Brain microvascular endothelial cell (primary cell): ENCODE measurements around the gene WWOX.

Experiments used
- DNase-seq: peaks from one replicate; pipeline ENCODE4 v3.0.0-alpha.2; 2020
- H3K27ac ChIP-seq: fragments of 250-450 bp; sonication (Bioruptor Pico); 2 replicates; pipeline ENCODE4 v1.5.1; 2020; ENCODE audit warnings: mild to moderate bottlenecking, moderate library complexity
- H3K27me3 ChIP-seq: fragments of 250-450 bp; sonication (Bioruptor Pico); replicated peaks from 2 replicates; pipeline ENCODE4 v1.5.1; 2020; ENCODE audit warnings: mild to moderate bottlenecking
- H3K36me3 ChIP-seq: fragments of 250-450 bp; sonication (Bioruptor Pico); replicated peaks from 2 replicates; pipeline ENCODE4 v1.5.1; 2020; ENCODE audit warnings: mild to moderate bottlenecking
- H3K4me3 ChIP-seq: 2 replicates; pipeline ENCODE4 v1.5.1; 2011; ENCODE audit warnings: low read depth, mild to moderate bottlenecking, control low read depth, low read length, moderate library complexity
- CTCF ChIP-seq: IDR thresholded peaks from 2 replicates; pipeline ENCODE4 v1.5.1; 2011; ENCODE audit warnings: low read depth, mild to moderate bottlenecking, moderate library complexity, low read length, control low read depth, inconsistent platforms; ENCODE audit errors: missing control alignments
- in situ Hi-C: cut with HindIII; loops from 2 replicates; pipeline ENCODE4 v1.10.0; 2017; ENCODE audit warnings: low sequenced_read_pairs, low pct_ligation_motif_present

The WWOX gene

GRCh38 chr16:78311831-78312230 lies 212.4 kb downstream of the WWOX start:
- DNase-seq: no peak
- in situ Hi-C loops: no loop called here
- Histone ChIP-seq H3K27me3 (no peaks in the 10 kb centered on the region), H3K36me3 (no peaks in the 10 kb centered on the region), H3K4me3 (no peak overlapping the region), H3K27ac (no peak overlapping the region)
- no peak for TF ChIP-seq CTCF

- no peak overlapping the region for H3K27ac ChIP-seq
- DNase-seq: no peak
- TF ChIP-seq CTCF: no peak
- H3K36me3 ChIP-seq: no peaks in the 10 kb centered on the region
- in situ Hi-C loops: no loop called here
- H3K4me3 ChIP-seq: no peak overlapping the region
- no peaks in the 10 kb centered on the region for H3K27me3 ChIP-seq
Observed at GRCh38 chr16:78317564-78318240, 218.2 kb downstream of the WWOX start.

- no peak overlapping the region for H3K4me3 ChIP-seq
- H3K27me3 ChIP-seq: no peaks in the 10 kb centered on the region
- TF ChIP-seq CTCF: no peak
- no peak overlapping the region for H3K27ac ChIP-seq
- DNase-seq: no peak
- in situ Hi-C loops: no loop called here
- no peaks in the 10 kb centered on the region for H3K36me3 ChIP-seq
Observed at GRCh38 chr16:78321620-78322360, 222.3 kb downstream of the WWOX start.

GRCh38 chr16:78323315-78323714 lies 223.9 kb downstream of the WWOX start:
- no peak overlapping the region for H3K4me3 ChIP-seq
- TF ChIP-seq CTCF: no peak
- DNase-seq: no peak
- no peaks in the 10 kb centered on the region for H3K36me3 ChIP-seq
- H3K27ac ChIP-seq: no peak overlapping the region
- no peaks in the 10 kb centered on the region for H3K27me3 ChIP-seq
- in situ Hi-C loops: no loop called here

- DNase-seq: no peak
- in situ Hi-C loops: no loop called here
- Histone ChIP-seq H3K4me3 (no peak overlapping the region), H3K36me3 (no peaks in the 10 kb centered on the region), H3K27me3 (no peaks in the 10 kb centered on the region), H3K27ac (no peak overlapping the region)
- no peak for TF ChIP-seq CTCF
Observed at GRCh38 chr16:78324649-78325285, 225.3 kb downstream of the WWOX start.
